Activated CD4-positive, alpha-beta T cell treated with anti-CD3 and anti-CD28 coated beads, Interleukin-2, amount 50 U/mL, for 1 hour (primary cell): ENCODE measurements around the gene METTL16.

ENCODE experiments used
- DNase-seq: peaks from one replicate; pipeline ENCODE4 v3.0.0-alpha.2; 2020

Gene METTL16

GRCh38 chr17:2378905-2379304 lies 132.8 kb downstream of the METTL16 start:
- no peak for DNase-seq

- no peak for DNase-seq
Observed at GRCh38 chr17:2377659-2378058, 134.0 kb downstream of the METTL16 start.

- DNase-seq, result no peak
Observed at GRCh38 chr17:2376107-2376506, 135.6 kb downstream of the METTL16 start.

GRCh38 chr17:2375406-2375805 lies 136.3 kb downstream of the METTL16 start:
- no peak for DNase-seq

GRCh38 chr17:2374549-2375285 lies 137.0 kb downstream of the METTL16 start:
- DNase-seq, result no peak

GRCh38 chr17:2373179-2373578 lies 138.5 kb downstream of the METTL16 start:
- DNase-seq, result no peak

GRCh38 chr17:2372681-2373080 lies 139.0 kb downstream of the METTL16 start:
- no peak for DNase-seq

- no peak for DNase-seq
Observed at GRCh38 chr17:2372180-2372579, 139.5 kb downstream of the METTL16 start.

- no peak for DNase-seq
Observed at GRCh38 chr17:2371183-2372130, 140.2 kb downstream of the METTL16 start.

- no peak for DNase-seq
Observed at GRCh38 chr17:2370211-2370589, 141.5 kb downstream of the METTL16 start.

GRCh38 chr17:2369551-2370210 lies 142.0 kb downstream of the METTL16 start:
- DNase-seq, result no peak

- no peak for DNase-seq
Observed at GRCh38 chr17:2369039-2369438, 142.6 kb downstream of the METTL16 start.

GRCh38 chr17:2368359-2368758 lies 143.3 kb downstream of the METTL16 start:
- no peak for DNase-seq

- DNase-seq, result no peak
Observed at GRCh38 chr17:2366747-2367494, 144.8 kb downstream of the METTL16 start.
